Astrocyte (in vitro differentiated cells and primary cell): ENCODE results near the gene CCDC91. TPM values are rescaled to one million over a fixed set of nuclear protein-coding genes. Genes with fewer than 3 reads are reported as not detected.

Source experiments
- DNase-seq: peaks from one replicate; pipeline ENCODE4 v3.0.0-alpha.2; 2010; ENCODE audit warnings: low read depth
- FAIRE-seq: peaks from 2 replicates; lab custom pipeline; 2011; peaks lifted over from hg19 to GRCh38; lab: Jason Lieb, UNC
- H2AFZ ChIP-seq: 2 replicates; pipeline ENCODE4 v1.6.0; 2012; ENCODE audit warnings: low read depth, low read length, inconsistent platforms
- H3K27ac ChIP-seq: 2 replicates; pipeline ENCODE4 v1.5.1; 2011; ENCODE audit warnings: low read depth, low read length, inconsistent platforms
- H3K27me3 ChIP-seq: 2 replicates; pipeline ENCODE4 v1.6.0; 2011; ENCODE audit warnings: low read length, inconsistent platforms; ENCODE audit not compliant: insufficient read depth
- H3K36me3 ChIP-seq: 2 replicates; pipeline ENCODE4 v1.5.1; 2011; ENCODE audit warnings: low read length, inconsistent platforms; ENCODE audit not compliant: insufficient read depth
- H3K4me1 ChIP-seq: 2 replicates; pipeline ENCODE4 v1.5.1; 2011; ENCODE audit warnings: low read length, inconsistent platforms; ENCODE audit not compliant: insufficient read depth
- H3K4me2 ChIP-seq: 2 replicates; pipeline ENCODE4 v1.6.0; 2012; ENCODE audit warnings: low read length, inconsistent platforms
- H3K4me3 ChIP-seq: 2 replicates; pipeline ENCODE4 v1.5.1; 2011; ENCODE audit warnings: low read depth, mild to moderate bottlenecking, low read length, inconsistent platforms; ENCODE audit not compliant: insufficient read depth
- H3K79me2 ChIP-seq: 2 replicates; pipeline ENCODE4 v1.6.0; 2012; ENCODE audit warnings: mild to moderate bottlenecking, low read length, inconsistent platforms; ENCODE audit not compliant: insufficient read depth
- H3K9ac ChIP-seq: 2 replicates; pipeline ENCODE4 v1.6.0; 2012; ENCODE audit warnings: mild to moderate bottlenecking, low read length, inconsistent platforms
- H3K9me3 ChIP-seq: 2 replicates; pipeline ENCODE4 v1.5.1; 2012; ENCODE audit warnings: low read depth, mild to moderate bottlenecking, low read length, inconsistent platforms; ENCODE audit not compliant: insufficient read depth
- H4K20me1 ChIP-seq: 2 replicates; pipeline ENCODE4 v1.6.0; 2012; ENCODE audit warnings: low read length, inconsistent platforms; ENCODE audit not compliant: insufficient read depth
- H3K27ac Mint-ChIP-seq: one replicate; pipeline ENCODE4 v1.8.0; 2021; ENCODE audit warnings: mild to moderate bottlenecking, mixed read lengths; ENCODE audit not compliant: unreplicated experiment
- H3K27me3 Mint-ChIP-seq: one replicate; pipeline ENCODE4 v1.8.0; 2021; ENCODE audit warnings: low read depth, mixed read lengths; ENCODE audit not compliant: unreplicated experiment
- H3K36me3 Mint-ChIP-seq: one replicate; pipeline ENCODE4 v1.8.0; 2021; ENCODE audit warnings: low read depth, mixed read lengths; ENCODE audit not compliant: unreplicated experiment
- H3K4me1 Mint-ChIP-seq: one replicate; pipeline ENCODE4 v1.8.0; 2021; ENCODE audit warnings: low read depth, mixed read lengths; ENCODE audit not compliant: unreplicated experiment
- H3K4me3 Mint-ChIP-seq: one replicate; pipeline ENCODE4 v1.8.0; 2021; ENCODE audit warnings: mild to moderate bottlenecking, moderate library complexity, mixed read lengths; ENCODE audit not compliant: unreplicated experiment
- H3K9me3 Mint-ChIP-seq: one replicate; pipeline ENCODE4 v1.8.0; 2021; ENCODE audit warnings: mild to moderate bottlenecking, mixed read lengths; ENCODE audit not compliant: unreplicated experiment
- CTCF ChIP-seq: IDR thresholded peaks from 2 replicates; pipeline ENCODE4 v1.5.1; 2011; ENCODE audit warnings: low read depth, mild to moderate bottlenecking, inconsistent platforms, low read length, moderate library complexity; ENCODE audit not compliant: insufficient read depth
- EZH2 ChIP-seq: IDR thresholded peaks from 2 replicates; pipeline ENCODE4 v1.6.1; 2012; ENCODE audit warnings: mild to moderate bottlenecking, low read length, inconsistent platforms; ENCODE audit not compliant: insufficient read depth
- total RNA-seq: library from RNA; stranded (reverse); gene quantifications from 2 replicates; pipeline ENCODE4 v1.2.1, GENCODE V29; 2021

CCDC91 gene
- total RNA-seq, 1 donor from 2014 or later, result 19.3 TPM

GRCh38 chr12:28575593-28576205, 385.4 kb downstream of the CCDC91 start:
- FAIRE-seq (no peak), DNase-seq (no peak)
- Mint-ChIP-seq H3K4me1 (peaks cover 10% of the 10 kb centered on the region), H3K27me3 (no peaks in the 10 kb centered on the region), H3K36me3 (peaks cover 2% of the 10 kb centered on the region), H3K9me3 (peaks cover 7% of the 10 kb centered on the region), H3K27ac (no peak overlapping the region), H3K4me3 (no peak overlapping the region)
- Histone ChIP-seq H3K4me1 (no peaks in the 10 kb centered on the region), H2AFZ (no peak overlapping the region), H3K9me3 (no peaks in the 10 kb centered on the region), H3K27ac (no peak overlapping the region), H3K79me2 (no peaks in the 10 kb centered on the region), H3K4me2 (no peak overlapping the region), H4K20me1 (no peaks in the 10 kb centered on the region), H3K36me3 (no peaks in the 10 kb centered on the region), H3K4me3 (no peak overlapping the region), H3K9ac (no peak overlapping the region), H3K27me3 (no peaks in the 10 kb centered on the region)
- TF ChIP-seq CTCF (no peak), EZH2 (no peak)

- no peaks in the 10 kb centered on the region for H3K4me1 ChIP-seq
- H3K79me2 ChIP-seq, result no peaks in the 10 kb centered on the region
- no peaks in the 10 kb centered on the region for H3K36me3 ChIP-seq
- H3K27ac Mint-ChIP-seq, result peak overlapping the region; percentile 34
- no peak overlapping the region for H2AFZ ChIP-seq
- H3K27ac ChIP-seq, result no peak overlapping the region
- peaks cover 12% of the 10 kb centered on the region for H3K4me1 Mint-ChIP-seq
- DNase-seq (no peak), FAIRE-seq (no peak)
- no peaks in the 10 kb centered on the region for H3K9me3 ChIP-seq
- TF ChIP-seq EZH2 (no peak), CTCF (no peak)
- no peak overlapping the region for H3K4me3 ChIP-seq
- H3K27me3 Mint-ChIP-seq, result no peaks in the 10 kb centered on the region
- H4K20me1 ChIP-seq, result no peaks in the 10 kb centered on the region
- H3K4me2 ChIP-seq, result no peak overlapping the region
- no peak overlapping the region for H3K9ac ChIP-seq
- no peak overlapping the region for H3K4me3 Mint-ChIP-seq
- H3K36me3 Mint-ChIP-seq, result peaks cover 2% of the 10 kb centered on the region
- no peaks in the 10 kb centered on the region for H3K27me3 ChIP-seq
- H3K9me3 Mint-ChIP-seq, result peaks cover 7% of the 10 kb centered on the region
Measured at GRCh38 chr12:28578361-28578760, 388.1 kb downstream of the CCDC91 start.

- no peaks in the 10 kb centered on the region for H3K4me1 ChIP-seq
- no peaks in the 10 kb centered on the region for H4K20me1 ChIP-seq
- Mint-ChIP-seq H3K27me3 (no peaks in the 10 kb centered on the region), H3K36me3 (no peaks in the 10 kb centered on the region), H3K4me1 (peaks cover 17% of the 10 kb centered on the region), H3K27ac (no peak overlapping the region), H3K9me3 (peaks cover 7% of the 10 kb centered on the region), H3K4me3 (no peak overlapping the region)
- FAIRE-seq, result peak; percentile 26
- peak; percentile 53 for DNase-seq
- TF ChIP-seq CTCF (no peak), EZH2 (no peak)
- no peaks in the 10 kb centered on the region for H3K9me3 ChIP-seq
- no peak overlapping the region for H3K9ac ChIP-seq
- no peaks in the 10 kb centered on the region for H3K79me2 ChIP-seq
- H3K36me3 ChIP-seq, result no peaks in the 10 kb centered on the region
- H3K27ac ChIP-seq, result no peak overlapping the region
- no peak overlapping the region for H2AFZ ChIP-seq
- H3K4me3 ChIP-seq, result no peak overlapping the region
- no peaks in the 10 kb centered on the region for H3K27me3 ChIP-seq
- no peak overlapping the region for H3K4me2 ChIP-seq
Measured at GRCh38 chr12:28578833-28579252, 388.6 kb downstream of the CCDC91 start.
